ENCODE data around the gene KIR2DL1.
"Not testable (repeated sequence)": the region's sequence is repeated elsewhere in the genome, so short reads cannot be mapped to it uniquely, and the experiment has no call there.

Gene KIR2DL1

GRCh38 chr19:54824416-54824815 lies 54.8 kb downstream of the KIR2DL1 start:
- not testable (repeated sequence) for DNase-seq (ENCODE audit: low spot score)

DNA sequence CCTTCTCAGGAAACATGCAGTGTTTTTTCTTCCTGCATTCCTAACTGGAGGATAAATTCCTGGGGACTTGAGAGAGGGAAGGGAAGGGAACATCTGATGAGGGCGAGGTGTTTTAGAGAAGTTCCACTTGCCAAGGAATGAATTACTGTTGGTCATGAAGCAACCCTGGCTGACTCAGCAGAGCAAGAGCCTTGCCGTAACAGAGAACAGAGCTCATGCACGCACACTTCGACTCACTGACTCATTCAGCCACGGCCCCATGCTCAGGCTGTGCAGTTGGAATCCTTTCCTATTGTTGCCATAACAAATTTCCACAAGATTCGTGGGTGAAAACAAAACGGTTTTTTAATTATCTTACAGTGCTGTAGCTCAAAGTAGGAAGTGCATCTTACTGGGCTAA lies 55.7 kb downstream of the KIR2DL1 start:
- DNase-seq (ENCODE audit: low spot score): not testable (repeated sequence)

- not testable (repeated sequence) for DNase-seq (ENCODE audit: low spot score)
Measured at GRCh38 chr19:54828064-54828463, 58.5 kb downstream of the KIR2DL1 start.

- not testable (repeated sequence) for DNase-seq (ENCODE audit: low spot score)
Measured at GRCh38 chr19:54832496-54832895, 62.9 kb downstream of the KIR2DL1 start, which contains the start of gene KIR2DS4. KIR2DS4 (plus strand) TSS chr19:54832676.
